Liver (tissue), 3 donors: Measurements from ENCODE around the gene OAS2.

Experiments used
- JUND ChIP-seq, 2 donors: IDR thresholded peaks; 2 replicates each; pipeline ENCODE4 v1.6.1; 2016; ENCODE audit warnings: antibody characterized with exemption in 2 of 2
- NR2F2 ChIP-seq: IDR thresholded peaks from 2 replicates; pipeline ENCODE4 v1.6.1; 2016; ENCODE audit warnings: antibody characterized with exemption
- SP1 ChIP-seq: IDR thresholded peaks from 2 replicates; pipeline ENCODE4 v1.6.1; 2018; ENCODE audit warnings: antibody characterized with exemption, mild to moderate bottlenecking
- TF ChIP-seq, protein P1 (sequence below): fragments of 150-350 bp; IDR thresholded peaks from 2 replicates; pipeline ENCODE4 v1.5.1; 2017; ENCODE audit warnings: improper control_type of control experiment, low read depth, low read length; ENCODE audit not compliant: missing input control
- TF ChIP-seq, protein P2 (sequence below): IDR thresholded peaks from 2 replicates; pipeline ENCODE4 v1.6.1; 2016; ENCODE audit warnings: antibody characterized with exemption
- TF ChIP-seq, protein P3 (sequence below): IDR thresholded peaks from 2 replicates; pipeline ENCODE4 v1.6.1; 2016; ENCODE audit warnings: antibody characterized with exemption
- donor health status: healthy.
- donor health status: healthy.

DNA sequence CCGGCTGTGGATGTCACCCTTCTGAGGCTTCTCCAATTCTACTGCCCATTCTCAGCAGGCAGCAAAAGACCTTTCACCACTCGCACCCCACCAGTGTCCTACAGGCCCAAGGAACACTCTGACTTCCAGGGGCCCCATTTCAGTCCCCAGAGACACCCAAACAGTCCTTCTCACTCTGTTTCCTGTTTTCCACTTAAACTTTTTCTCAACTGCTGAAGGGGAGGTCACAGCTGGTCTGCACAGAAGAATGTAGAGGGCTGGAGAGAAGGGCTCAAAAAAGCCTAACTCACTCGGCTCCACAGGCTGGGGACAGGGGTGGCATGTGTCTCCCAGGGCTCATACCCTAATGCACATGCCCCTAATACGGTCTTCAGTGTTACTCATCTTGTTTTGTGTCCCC, 74.0 kb downstream of the OAS2 start:
- TF ChIP-seq, protein P1, sequence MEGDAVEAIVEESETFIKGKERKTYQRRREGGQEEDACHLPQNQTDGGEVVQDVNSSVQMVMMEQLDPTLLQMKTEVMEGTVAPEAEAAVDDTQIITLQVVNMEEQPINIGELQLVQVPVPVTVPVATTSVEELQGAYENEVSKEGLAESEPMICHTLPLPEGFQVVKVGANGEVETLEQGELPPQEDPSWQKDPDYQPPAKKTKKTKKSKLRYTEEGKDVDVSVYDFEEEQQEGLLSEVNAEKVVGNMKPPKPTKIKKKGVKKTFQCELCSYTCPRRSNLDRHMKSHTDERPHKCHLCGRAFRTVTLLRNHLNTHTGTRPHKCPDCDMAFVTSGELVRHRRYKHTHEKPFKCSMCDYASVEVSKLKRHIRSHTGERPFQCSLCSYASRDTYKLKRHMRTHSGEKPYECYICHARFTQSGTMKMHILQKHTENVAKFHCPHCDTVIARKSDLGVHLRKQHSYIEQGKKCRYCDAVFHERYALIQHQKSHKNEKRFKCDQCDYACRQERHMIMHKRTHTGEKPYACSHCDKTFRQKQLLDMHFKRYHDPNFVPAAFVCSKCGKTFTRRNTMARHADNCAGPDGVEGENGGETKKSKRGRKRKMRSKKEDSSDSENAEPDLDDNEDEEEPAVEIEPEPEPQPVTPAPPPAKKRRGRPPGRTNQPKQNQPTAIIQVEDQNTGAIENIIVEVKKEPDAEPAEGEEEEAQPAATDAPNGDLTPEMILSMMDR, result no peak
- no peak for TF ChIP-seq JUND (IDR thresholded peaks at IDR 0.05)
- TF ChIP-seq, protein P2, sequence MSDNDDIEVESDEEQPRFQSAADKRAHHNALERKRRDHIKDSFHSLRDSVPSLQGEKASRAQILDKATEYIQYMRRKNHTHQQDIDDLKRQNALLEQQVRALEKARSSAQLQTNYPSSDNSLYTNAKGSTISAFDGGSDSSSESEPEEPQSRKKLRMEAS, result no peak
- TF ChIP-seq SP1, result no peak
- TF ChIP-seq NR2F2, result no peak
- TF ChIP-seq, protein P3, sequence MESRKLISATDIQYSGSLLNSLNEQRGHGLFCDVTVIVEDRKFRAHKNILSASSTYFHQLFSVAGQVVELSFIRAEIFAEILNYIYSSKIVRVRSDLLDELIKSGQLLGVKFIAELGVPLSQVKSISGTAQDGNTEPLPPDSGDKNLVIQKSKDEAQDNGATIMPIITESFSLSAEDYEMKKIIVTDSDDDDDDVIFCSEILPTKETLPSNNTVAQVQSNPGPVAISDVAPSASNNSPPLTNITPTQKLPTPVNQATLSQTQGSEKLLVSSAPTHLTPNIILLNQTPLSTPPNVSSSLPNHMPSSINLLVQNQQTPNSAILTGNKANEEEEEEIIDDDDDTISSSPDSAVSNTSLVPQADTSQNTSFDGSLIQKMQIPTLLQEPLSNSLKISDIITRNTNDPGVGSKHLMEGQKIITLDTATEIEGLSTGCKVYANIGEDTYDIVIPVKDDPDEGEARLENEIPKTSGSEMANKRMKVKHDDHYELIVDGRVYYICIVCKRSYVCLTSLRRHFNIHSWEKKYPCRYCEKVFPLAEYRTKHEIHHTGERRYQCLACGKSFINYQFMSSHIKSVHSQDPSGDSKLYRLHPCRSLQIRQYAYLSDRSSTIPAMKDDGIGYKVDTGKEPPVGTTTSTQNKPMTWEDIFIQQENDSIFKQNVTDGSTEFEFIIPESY, result no peak
